HG03354 (cell line): ENCODE measurements around the gene LCN9.

ENCODE experiments used
- ATAC-seq: cut with Tn5 transposase; IDR thresholded peaks from one replicate; pipeline ENCODE4 v1.9.1; 2021; ENCODE audit warnings: mild to moderate bottlenecking; ENCODE audit not compliant: unreplicated experiment, poor library complexity, severe bottlenecking

The LCN9 gene

DNA sequence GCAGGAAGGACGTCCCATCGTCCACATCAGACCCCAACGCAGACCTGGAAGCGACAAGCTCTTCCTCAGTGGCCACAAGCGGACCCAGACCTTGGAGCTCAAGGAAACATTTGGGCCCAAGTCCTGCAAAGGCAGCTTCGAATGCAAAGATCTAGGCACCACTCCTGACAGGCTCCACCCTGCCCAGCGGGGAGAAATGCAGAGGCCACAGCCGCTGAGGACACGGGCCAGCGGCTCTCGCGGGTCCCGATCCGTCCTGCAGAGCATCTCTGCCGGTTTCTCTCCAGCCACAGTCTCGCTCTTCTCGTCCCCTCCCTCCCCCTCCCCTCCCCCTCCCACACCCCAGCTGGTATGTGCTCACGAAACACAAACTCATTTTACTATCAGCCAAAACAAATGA lies 31.3 kb downstream of the LCN9 start:
- ATAC-seq = no peak

DNA sequence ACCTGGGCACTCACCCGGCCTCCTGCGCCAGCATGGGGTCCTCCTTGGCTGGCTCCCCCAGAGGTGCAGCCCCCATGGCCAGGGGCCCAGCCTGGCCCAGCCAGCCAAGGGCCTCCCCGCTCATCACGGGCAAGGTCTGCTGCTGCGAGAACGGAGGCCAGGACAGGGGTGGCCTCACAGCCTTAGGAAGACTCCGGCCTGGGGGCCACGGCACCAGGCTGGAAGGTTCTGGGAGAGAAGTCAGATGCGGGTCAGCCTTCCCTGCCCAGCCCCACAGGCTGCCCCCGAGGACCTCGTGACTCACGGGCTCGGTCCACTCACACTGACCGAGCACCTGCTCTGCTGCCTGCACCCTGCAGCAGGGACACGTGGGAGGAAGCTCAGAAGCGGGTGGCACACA lies 31.9 kb downstream of the LCN9 start:
- ATAC-seq = no peak

DNA sequence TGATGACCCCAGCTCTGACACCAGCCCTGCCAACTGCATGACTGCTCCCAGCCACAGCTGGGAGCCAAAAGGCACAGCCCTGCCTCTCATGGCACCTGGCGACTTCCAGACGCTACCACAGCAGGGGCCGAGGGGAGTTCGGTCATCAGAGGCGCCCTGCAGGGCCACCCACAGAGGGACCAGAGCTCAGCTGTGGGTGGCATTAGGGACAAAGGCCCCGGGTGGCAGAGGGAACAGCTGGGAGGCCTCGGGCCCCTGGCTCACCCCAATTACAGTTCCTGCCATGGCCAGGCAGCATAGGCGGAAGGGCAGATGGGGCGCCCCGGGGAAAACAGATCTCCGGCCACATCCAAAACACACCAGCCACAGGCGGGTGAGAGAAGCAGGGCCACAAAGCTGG lies 32.5 kb downstream of the LCN9 start:
- no peak for ATAC-seq

DNA sequence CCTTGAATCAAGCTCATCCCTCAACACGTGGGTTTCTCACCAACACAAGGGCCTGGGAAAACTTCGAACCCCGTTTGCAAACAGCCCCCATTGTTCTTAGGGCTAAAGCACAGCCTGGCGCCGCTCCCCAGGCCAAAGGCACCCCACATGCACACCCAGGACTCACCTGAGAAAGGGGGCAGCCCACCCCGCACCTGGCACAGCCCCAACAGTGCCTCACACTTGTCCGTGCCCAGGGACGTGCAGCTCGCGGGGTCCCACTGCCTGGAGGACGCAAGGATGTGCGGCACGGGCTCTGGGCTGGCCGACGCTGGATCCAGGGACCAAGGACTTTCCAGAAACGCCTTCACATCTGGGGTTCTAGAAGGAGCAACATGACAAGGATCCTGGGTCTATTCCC lies 33.3 kb downstream of the LCN9 start:
- ATAC-seq = no peak

DNA sequence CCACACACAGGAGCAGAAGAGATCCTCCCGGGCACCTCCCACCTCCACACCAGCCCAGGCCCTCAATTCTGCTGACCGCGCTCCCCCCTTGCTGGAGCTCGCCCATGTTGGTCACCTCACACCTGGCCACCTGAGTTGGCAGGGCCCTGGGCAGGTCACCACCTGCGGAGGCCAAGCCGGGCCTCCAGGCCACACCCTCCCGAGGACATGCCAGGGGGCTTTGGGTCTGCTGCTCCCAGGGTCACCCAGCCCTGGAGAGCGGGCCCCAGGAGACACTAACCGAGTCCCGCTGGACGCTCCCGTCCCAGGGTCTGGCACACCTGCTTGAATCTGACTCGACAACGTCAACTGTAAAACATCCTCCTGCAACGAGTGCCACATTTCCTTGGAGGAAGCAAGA lies 34.1 kb downstream of the LCN9 start:
- no peak for ATAC-seq

DNA sequence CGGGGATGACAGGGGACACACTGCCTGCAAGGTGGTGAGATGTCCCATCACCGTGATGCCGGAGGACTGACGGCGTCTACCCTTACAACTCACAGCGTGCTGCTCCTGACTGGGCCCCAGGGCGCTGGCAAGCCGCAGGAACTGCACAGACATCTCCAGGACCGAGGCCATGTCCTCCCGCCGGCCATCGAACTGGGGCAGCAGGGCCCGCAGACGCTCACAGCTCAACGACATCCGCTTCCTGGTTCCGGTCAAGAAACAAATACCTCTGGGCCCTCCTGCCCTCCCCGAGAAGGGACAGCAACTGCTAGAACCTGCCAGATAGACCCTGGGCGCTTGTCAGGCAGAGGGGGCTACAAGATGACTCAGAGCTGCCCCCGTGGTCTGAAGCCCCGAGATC lies 35.1 kb downstream of the LCN9 start:
- no peak for ATAC-seq

DNA sequence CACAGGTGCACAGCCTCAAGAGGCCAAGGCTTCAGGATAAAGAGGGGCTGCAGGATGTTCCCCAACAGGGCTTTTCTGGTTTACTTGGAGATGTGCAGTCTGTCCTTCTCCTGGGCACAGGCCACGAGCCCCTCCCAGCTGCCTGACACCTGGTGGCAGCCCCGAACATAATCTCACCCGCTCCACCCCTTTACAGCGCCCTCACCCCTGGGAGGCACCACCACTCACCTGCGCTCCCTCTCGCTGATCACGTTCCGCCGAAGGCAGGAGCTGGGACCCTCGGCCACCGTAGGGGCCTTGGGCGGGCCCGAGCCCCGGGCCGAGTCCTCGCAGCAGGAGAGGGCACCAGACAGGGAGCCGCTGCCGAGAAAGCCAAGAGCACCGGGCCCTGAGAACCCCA lies 35.7 kb downstream of the LCN9 start:
- no peak for ATAC-seq

DNA sequence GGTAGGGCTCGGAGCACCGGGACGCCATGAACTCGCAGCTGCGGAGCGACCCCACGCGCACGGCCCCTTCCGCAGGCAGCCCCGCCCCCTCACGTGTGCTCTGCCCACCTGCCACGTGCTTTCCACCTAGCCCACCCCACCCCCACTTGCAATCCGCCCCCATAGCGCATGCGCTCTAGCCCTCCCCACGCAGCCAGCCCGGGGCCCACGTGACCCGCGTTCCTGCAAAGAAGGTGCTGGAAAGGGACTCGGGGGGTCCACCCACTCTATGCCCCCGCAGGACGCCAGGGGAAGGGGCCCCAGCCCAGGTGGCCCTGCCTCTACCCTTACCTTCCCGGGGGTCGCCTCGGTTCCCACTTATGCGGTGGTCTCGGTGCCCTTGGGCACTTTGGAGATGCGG lies 36.3 kb downstream of the LCN9 start, which contains the start of gene SOHLH1:
Gene SOHLH1 (minus strand): TSS at position 42 of the 400 bp plus-strand sequence. CDS start 14 bp downstream, at position 28.
- ATAC-seq = no peak

DNA sequence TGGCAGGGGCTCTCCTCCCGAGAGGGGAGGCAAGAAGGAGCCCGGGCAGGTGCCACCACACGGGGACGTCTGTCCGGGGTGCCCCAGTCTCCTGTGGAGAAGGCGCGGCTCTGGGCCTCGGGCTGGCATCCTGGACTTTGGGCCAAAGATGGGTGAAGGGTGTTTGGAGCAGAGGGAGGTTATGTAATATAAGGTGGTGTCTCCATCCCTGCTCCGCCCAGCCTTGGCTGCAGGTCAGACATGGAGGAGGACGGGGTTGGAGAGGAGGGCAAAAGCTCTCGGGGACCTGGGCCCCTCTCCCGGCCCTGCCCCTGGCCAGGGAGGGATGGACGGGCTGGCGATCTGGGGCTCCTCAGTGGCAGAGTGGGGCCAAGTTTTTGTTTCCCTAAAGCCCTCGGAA lies 37.4 kb downstream of the LCN9 start:
- ATAC-seq = no peak

DNA sequence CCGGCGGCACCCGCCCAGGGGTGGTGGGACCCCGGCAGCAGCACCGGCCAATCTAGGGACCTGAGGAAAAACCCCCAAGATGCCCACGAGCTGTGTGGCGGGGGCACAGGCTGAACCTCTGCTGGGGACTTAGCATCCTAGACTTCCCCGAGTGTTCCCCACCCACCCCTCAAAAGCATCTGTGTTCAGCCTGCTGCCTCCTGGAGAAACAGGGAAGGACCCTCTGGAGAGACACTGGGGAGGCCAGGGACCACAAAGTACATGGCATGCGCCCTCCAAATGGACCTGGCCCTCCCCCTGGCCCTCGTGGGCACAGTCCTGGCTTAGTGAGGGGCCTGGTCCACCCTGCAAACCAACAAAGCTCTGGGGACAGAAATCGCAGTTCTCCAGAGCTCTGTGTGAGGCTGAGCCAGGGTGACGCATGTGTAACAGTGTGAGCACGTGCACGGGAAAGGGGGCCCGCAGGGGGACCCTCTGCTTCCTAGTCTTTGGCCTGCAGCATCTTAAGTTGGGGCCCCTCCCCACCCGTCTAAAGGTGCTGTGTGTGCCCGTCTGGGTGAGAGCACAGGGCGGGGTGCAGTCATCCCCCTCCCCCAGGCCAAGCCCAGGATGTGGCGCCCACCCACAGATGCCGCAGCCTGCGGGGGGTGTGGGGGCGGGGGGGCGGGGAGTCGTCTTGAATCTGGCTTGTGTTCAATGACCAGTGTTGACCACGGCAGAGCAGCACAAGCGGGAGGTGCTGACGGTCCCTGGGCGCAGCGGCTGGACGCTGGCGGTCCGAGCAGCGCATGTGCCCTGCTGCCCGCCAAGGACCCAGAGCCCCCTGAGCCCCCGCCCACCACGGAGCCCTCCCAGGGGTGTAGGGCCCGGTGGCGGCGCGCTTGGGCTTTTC lies 38.2 kb downstream of the LCN9 start:
- ATAC-seq = no peak

DNA sequence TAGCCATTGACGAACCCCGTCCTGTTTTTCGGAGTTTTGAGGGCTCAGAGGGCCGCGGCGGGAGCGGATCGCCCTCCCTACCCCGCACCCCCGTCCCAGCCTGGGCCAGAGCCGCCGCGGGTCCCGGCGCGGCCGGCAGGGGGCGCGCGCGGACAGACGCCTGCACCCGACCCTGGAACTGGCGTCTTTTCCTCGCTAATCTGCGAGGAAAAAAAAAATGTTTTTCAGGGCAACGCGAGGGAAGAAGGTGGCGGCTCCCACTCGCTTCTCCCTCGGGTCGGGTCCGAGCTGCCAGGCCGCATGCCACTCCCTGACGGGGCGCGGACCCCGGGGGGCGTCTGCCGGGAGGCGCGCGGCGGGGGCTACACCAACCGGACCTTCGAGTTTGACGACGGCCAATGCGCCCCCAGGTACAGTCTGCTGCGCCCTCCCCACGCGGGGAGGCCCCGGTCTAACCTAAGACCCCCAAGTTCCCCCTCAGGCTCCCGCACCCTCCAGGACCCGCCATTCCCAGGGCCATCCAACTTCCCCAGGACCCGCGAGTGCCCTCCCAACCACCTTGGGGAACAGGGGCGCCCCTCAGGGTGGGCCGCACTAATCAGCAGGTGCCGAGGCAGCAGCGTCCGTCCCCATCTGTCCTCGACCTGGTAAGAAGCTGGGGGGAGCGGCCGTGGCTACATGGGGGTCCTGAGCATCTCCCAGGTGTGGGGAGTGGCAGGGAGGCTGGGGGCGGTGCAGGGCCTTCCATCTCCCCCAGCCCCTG lies 39.0 kb downstream of the LCN9 start, which contains the start of gene KCNT1:
Gene KCNT1 (plus strand): TSS at position 227 of the 763 bp plus-strand sequence. CDS start 74 bp downstream, at position 301.
- ATAC-seq = no peak

DNA sequence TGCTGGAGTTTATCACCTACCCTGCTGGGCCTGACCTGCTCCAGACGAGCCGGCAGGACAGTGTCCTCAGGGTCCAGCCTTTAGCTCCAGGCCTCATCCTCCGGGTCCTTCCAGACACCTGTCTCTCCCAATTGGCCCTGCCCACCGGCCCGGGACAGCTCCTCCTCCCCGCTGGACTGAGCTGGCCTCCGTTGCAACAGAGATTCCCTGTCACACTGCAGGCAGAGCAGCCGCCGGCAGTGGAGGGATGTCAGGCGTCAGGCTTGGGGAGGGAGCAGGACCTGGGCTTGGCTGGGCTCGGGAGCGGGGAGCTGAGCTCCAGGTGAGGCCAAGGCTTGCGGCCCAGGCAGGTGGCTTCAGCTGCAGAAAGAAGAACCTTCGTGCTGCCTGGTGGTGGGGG lies 40.6 kb downstream of the LCN9 start:
- ATAC-seq = no peak

DNA sequence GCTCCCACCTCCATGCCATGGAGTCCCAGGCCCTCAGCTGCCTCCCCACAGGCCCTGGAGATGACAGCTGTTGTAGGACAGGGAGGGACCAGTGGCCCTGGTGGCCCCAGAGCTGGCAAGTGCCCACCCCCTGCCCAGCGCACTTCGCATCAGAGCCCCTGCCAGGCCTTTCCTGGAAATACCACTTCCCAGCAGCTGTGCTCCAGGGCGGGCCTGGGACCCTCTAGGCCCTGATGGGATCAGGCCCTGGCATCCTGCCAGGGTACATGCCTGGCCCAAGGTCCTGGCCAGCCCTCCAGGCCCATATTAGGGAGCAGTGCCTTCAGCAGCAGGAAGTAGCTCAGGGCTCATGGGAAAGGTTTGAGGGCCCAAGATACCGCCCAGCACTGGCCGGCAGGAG lies 41.4 kb downstream of the LCN9 start:
- ATAC-seq = no peak

DNA sequence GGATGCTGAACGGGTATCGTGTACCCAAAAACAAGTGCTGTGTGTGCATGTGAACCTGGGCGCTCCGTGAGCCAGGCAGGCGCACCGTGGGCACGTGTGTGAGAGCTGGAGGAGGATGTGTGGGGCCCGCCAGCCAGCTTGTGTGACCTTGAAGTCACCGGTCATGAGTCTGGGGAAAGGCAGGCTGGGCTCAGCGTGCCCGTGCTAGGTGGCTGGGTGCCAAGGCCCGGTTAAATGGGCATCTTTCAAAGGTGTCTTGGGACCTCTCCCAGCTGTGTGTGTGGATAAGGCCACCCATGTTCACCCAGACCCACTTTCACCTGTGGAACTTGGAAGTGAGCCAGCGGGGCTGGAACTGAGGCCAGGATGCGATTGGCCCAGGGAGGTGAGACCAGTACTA lies 42.3 kb downstream of the LCN9 start:
- ATAC-seq = no peak

DNA sequence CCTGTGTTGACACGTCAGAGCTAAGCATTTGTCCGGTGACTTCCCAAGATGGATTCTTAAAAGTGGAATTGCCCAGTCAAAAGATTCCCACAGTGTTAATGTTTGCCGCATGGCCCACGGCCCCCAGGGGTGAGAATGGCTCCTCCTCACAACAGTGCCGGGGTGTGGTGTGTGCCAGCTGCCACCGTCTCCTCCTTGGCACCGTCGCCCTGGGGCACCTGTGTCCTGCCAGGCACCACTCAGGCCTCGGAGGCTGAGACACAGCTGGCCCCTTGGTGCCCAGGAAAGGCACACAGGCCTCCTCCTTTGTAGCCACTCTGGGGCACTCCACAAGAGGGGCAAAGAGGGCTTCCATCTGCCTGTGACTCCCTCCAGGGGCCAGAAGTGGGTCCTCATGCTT lies 43.2 kb downstream of the LCN9 start:
- ATAC-seq = no peak

DNA sequence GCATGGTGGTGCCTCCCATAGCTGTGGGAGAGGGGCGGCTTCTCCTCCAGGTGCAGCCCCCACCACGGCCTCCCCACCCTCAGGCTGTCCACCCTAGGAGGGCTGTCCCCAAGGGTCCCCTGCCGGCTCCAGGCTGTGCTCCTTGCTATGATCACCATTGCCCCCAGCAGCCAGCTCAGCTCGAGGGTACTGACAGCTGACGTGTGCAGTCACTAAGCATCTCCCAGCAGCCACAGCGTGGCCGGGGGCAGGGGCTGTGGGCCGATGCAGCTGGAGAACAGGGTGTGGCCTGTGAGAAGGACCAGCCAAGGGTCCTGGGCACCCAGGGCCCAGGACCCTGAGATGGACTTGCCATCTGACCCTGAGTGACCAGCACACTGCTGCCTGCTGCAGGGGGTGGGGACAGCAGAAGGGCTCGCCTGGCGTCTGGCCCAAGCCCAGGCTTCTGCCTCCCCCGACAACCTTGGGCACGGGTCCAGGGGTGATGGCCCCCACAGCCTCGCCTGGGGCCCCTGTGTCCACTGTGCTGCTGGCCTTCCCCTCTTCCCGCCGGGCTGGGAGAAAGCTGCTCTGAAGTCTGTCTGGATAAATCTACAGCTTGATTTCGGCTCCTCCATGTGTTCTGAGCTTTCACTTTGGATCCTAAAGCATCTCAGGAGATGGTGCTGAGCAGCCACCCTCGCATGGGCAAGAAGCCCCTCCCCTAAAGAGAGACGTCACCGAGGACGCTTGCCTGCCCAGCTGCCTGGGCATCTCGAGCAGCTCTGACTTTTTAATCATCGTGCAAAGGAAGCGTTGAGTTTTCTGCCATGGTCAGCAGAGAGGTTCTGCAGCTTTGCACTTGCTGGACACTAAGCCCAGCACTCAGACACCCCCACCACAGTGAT lies 44.4 kb downstream of the LCN9 start:
- no peak for ATAC-seq

DNA sequence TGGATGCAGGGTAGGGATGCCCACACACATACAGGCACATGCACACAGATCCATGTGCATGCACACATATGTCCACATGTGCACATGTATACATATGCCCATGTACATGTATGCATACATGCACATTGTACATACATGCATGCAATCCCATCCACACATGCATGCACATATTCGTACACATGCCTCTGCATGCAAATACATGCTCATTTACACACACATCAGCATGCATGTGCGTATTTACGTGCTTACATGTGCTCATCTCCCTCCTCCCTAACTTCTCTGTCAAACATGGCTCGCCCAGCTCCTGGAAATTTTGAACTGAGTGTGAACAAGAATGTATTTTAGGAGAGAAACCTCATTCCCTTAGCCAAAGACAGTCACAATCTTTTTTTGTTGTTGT lies 45.1 kb downstream of the LCN9 start:
- ATAC-seq = no peak

DNA sequence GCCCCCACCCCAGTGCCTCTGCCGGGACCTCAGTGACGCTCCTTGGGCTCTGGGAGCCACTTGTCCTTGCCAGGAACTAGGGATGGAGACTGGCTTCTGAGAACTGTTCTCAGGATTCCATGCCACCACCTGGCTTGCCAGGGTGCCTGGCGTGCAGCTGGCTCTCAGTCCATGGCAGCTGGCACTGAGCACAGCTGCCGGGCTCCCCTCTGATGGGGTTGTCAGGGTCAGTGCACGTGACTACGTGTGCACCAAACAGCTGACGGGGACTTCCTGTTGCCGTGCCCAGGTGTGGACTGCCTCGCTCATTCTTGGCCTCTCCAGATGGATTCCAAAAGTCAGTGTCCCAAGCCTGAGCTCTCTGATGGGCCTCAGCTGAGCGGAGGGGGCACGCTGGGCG lies 48.3 kb downstream of the LCN9 start:
- ATAC-seq = no peak

DNA sequence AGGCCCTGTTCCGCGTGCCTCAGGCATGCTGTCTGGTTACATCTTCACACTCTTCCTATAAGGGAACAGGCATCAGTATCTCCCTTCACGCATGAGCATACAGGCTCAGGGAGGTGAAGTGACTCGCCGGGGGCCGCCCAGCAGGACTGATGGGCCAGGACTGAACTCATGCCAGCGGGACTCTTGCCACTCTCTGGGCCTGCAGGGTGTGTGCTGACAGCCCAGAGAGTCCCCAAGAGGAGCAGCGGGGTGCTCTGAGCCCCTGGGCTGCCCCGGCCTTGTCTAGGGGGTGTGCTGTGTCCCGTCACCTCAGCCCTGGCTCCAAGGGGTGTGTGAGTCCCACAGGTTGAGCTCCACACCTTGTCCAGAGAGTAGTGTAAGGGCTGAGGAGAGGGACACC lies 48.8 kb downstream of the LCN9 start:
- no peak for ATAC-seq
